Caco-2 (cell line): Measurements from ENCODE around the gene ENOSF1. TPM values are rescaled to one million over a fixed set of nuclear protein-coding genes. Genes with fewer than 3 reads are reported as not detected.

Experiments
- BruUV-seq: library from RNA; stranded (reverse); fragments of 400-500 nt; replicated peaks from 2 replicates; lab custom pipeline; 2021; lab: Mats Ljungman, UMichigan
- CTCF ChIA-PET: fragments of 300-600 bp; sonication (Branson Sonifier 250); formaldehyde crosslinking; loops from one replicate; lab custom pipeline; 2022; ENCODE audit warnings: antibody characterized with exemption; lab: Charles Lee
- POLR2A ChIA-PET: fragments of 300-600 bp; sonication (Branson Sonifier 250); formaldehyde crosslinking; loops from one replicate; lab custom pipeline; 2022; ENCODE audit warnings: antibody characterized with exemption; lab: Charles Lee
- DNase-seq, 2 experiments: peaks; one replicate each; pipeline versions ENCODE4 v3.0.0 to v3.0.0-alpha.2; 2020 to 2022
- H3K27me3 ChIP-seq: replicated peaks from 2 replicates; pipeline ENCODE4 v1.6.0; 2011; ENCODE audit warnings: low read length; ENCODE audit not compliant: control insufficient read depth, insufficient read depth
- H3K36me3 ChIP-seq: 2 replicates; pipeline ENCODE4 v1.5.1; 2011; ENCODE audit warnings: low read length; ENCODE audit not compliant: control insufficient read depth, insufficient read depth
- H3K4me1 ChIP-seq: fragments of 250-450 bp; sonication (Bioruptor Pico); 2 replicates; pipeline ENCODE4 v1.5.1; 2020; ENCODE audit warnings: mild to moderate bottlenecking
- H3K4me3 ChIP-seq: 2 replicates; pipeline ENCODE4 v1.5.1; 2011; ENCODE audit warnings: low read depth, mild to moderate bottlenecking, control low read depth, low read length
- H3K9me3 ChIP-seq: fragments of 250-450 bp; sonication (Bioruptor Pico); 2 replicates; pipeline ENCODE4 v1.5.1; 2020; ENCODE audit warnings: mild to moderate bottlenecking, moderate library complexity
- H3K27ac Mint-ChIP-seq: one replicate; pipeline ENCODE4 v1.8.0; 2022; ENCODE audit warnings: mixed read lengths; ENCODE audit not compliant: unreplicated experiment
- H3K27me3 Mint-ChIP-seq: one replicate; pipeline ENCODE4 v1.8.0; 2022; ENCODE audit warnings: mixed read lengths; ENCODE audit not compliant: insufficient read depth, unreplicated experiment
- H3K36me3 Mint-ChIP-seq: one replicate; pipeline ENCODE4 v1.8.0; 2022; ENCODE audit warnings: mild to moderate bottlenecking, mixed read lengths; ENCODE audit not compliant: insufficient read depth, unreplicated experiment
- H3K4me1 Mint-ChIP-seq: one replicate; pipeline ENCODE4 v1.8.0; 2022; ENCODE audit warnings: low read depth, mixed read lengths; ENCODE audit not compliant: unreplicated experiment
- H3K4me3 Mint-ChIP-seq: one replicate; pipeline ENCODE4 v1.8.0; 2022; ENCODE audit warnings: mild to moderate bottlenecking, moderate library complexity, mixed read lengths; ENCODE audit not compliant: unreplicated experiment
- H3K9me3 Mint-ChIP-seq: one replicate; pipeline ENCODE4 v1.8.0; 2022; ENCODE audit warnings: mixed read lengths; ENCODE audit not compliant: unreplicated experiment
- intact Hi-C: fragments of 100-400 bp; cut with micrococcal nuclease; formaldehyde crosslinking; loops from one replicate; pipeline ENCODE4 v1.10.0; 2022; ENCODE audit not compliant: unreplicated experiment
- total RNA-seq: library from RNA; stranded (reverse); gene quantifications from 2 replicates; pipeline ENCODE4 v1.2.3, GENCODE V29; 2022
- TF ChIP-seq, protein P1 (sequence below), 2 experiments: fragments of 200-600 bp in 1 of 2; IDR thresholded peaks; 1 replicate in 1 of 2; 2 replicates in 1 of 2; pipeline versions ENCODE4 v1.5.1 to v1.8.0; 2011 to 2022; ENCODE audit warnings: antibody characterized with exemption in 1 of 2, control low read depth in 1 of 2, inconsistent platforms in 1 of 2, low read depth in 1 of 2, low read length in 1 of 2, mild to moderate bottlenecking in 1 of 2, moderate library complexity in 1 of 2; ENCODE audit not compliant: insufficient read depth in 1 of 2, severe bottlenecking in 1 of 2, unreplicated experiment in 1 of 2

The ENOSF1 gene
- total RNA-seq, 1 experiment from 2014 or later: 114 TPM

DNA sequence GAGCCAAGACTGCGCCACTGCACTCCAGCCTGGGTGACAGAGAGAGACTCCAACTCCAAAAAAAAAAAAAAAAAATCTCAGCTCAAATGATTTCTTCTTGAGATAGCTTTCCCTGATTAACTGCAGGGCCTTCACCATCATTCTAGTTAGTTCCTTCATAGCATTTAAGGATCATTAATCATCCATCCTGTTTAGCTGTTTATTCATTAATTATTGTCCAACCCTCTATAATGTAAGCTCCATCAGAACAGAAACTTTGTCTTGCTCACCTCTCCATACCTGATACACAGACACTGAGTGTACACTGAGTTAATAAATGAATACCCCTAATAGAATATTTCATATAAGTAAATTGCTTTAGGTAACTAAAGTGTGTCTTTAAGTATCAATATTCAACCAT is 42.2 kb upstream of the ENOSF1 start:
- Mint-ChIP-seq H3K4me3 (no peak overlapping the region), H3K4me1 (peaks cover 8% of the 10 kb centered on the region), H3K9me3 (no peaks in the 10 kb centered on the region), H3K36me3 (peaks cover 7% of the 10 kb centered on the region), H3K27ac (no peak overlapping the region), H3K27me3 (no peaks in the 10 kb centered on the region)
- no peak for DNase-seq
- CTCF ChIA-PET: no interaction called here
- Histone ChIP-seq H3K9me3 (no peaks in the 10 kb centered on the region), H3K27me3 (no peaks in the 10 kb centered on the region), H3K36me3 (peaks cover 1% of the 10 kb centered on the region; the same call in 1 of the 2 replicates), H3K4me3 (no peak overlapping the region), H3K4me1 (peaks cover 9% of the 10 kb centered on the region)
- TF ChIP-seq, protein P1, sequence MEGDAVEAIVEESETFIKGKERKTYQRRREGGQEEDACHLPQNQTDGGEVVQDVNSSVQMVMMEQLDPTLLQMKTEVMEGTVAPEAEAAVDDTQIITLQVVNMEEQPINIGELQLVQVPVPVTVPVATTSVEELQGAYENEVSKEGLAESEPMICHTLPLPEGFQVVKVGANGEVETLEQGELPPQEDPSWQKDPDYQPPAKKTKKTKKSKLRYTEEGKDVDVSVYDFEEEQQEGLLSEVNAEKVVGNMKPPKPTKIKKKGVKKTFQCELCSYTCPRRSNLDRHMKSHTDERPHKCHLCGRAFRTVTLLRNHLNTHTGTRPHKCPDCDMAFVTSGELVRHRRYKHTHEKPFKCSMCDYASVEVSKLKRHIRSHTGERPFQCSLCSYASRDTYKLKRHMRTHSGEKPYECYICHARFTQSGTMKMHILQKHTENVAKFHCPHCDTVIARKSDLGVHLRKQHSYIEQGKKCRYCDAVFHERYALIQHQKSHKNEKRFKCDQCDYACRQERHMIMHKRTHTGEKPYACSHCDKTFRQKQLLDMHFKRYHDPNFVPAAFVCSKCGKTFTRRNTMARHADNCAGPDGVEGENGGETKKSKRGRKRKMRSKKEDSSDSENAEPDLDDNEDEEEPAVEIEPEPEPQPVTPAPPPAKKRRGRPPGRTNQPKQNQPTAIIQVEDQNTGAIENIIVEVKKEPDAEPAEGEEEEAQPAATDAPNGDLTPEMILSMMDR (IDR thresholded peaks at IDR 0.05; ENCODE audit: insufficient read depth in 1 of 2, low read depth in 1 of 2, low read length in 1 of 2, severe bottlenecking in 1 of 2, unreplicated experiment in 1 of 2): no peak
- POLR2A ChIA-PET: no interaction called here
- intact Hi-C loops: no loop called here
- no TSS peak for BruUV-seq

DNA sequence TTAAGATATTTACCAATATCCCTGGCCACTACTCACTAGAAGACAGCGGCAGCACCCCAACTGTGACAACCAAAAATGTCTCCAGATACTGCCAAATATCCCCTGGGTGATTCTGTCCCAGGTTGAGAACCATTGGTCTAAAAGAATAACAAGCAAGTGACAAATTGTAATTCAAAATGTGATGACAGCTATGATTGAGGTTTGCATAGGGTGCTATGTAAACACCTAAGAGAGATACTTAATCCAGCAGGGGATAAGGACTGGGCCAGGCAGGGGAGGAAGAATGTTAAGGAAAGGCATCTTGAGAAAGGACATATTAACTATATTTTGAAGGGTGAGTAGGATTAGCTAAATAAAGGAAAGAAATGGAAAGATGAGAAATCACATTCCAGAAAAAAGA is 38.0 kb upstream of the ENOSF1 start:
- Mint-ChIP-seq H3K9me3 (no peaks in the 10 kb centered on the region), H3K27ac (no peak overlapping the region), H3K4me1 (peaks cover 8% of the 10 kb centered on the region), H3K36me3 (peaks cover 15% of the 10 kb centered on the region), H3K27me3 (no peaks in the 10 kb centered on the region), H3K4me3 (no peak overlapping the region)
- H3K36me3 ChIP-seq: no peaks in the 10 kb centered on the region; the same call in none of the 2 replicates
- no peaks in the 10 kb centered on the region; the same call in 1 of the 2 replicates for H3K9me3 ChIP-seq
- POLR2A ChIA-PET: no interaction called here
- no peak overlapping the region for H3K4me3 ChIP-seq
- H3K4me1 ChIP-seq: peaks cover 9% of the 10 kb centered on the region
- intact Hi-C loops: no loop called here
- H3K27me3 ChIP-seq: no peaks in the 10 kb centered on the region
- DNase-seq: no peak
- no TSS peak for BruUV-seq
- CTCF ChIA-PET: no interaction called here
- TF ChIP-seq, protein P1 (IDR thresholded peaks at IDR 0.05; ENCODE audit: insufficient read depth in 1 of 2, low read depth in 1 of 2, low read length in 1 of 2, severe bottlenecking in 1 of 2, unreplicated experiment in 1 of 2): no peak

DNA sequence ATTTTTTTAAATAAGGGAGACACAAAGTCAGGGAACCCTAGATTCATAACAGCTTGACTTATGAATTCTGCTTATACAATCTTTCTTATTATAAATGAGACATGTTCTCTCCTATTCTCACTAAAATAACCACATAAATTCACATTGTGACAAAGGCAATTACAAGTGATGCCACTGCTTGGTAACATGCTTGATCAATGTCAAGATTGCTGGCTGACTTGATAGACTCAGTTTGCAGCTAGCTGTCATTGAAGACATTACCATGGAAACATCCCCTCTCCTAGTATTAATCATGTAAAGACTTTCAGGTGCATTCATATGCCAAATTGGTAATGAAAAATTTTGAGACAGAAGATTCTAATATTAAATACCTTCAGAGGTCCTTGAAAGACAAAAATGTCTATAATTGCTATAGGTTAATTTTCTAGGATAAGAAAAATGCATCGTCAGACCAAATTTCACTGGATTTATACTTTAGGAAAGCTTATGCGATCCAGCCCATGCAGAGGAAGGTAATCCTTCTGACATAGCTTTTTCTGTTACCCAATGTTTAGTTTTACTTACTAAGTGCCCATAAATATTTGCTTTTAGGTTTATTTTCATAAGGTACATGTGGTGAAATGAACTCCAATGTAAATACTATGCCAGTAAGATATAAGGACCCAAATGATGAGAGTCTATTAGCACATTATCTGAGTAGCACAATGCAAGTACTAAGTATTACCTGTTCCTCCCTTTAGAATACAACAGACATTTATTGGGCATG is 32.6 kb upstream of the ENOSF1 start:
- no peaks in the 10 kb centered on the region; the same call in 1 of the 2 replicates for H3K9me3 ChIP-seq
- Mint-ChIP-seq H3K4me3 (no peak overlapping the region), H3K27me3 (no peaks in the 10 kb centered on the region), H3K36me3 (peaks cover 35% of the 10 kb centered on the region), H3K9me3 (no peaks in the 10 kb centered on the region), H3K4me1 (no peaks in the 10 kb centered on the region), H3K27ac (no peak overlapping the region)
- TF ChIP-seq, protein P1 (IDR thresholded peaks at IDR 0.05; ENCODE audit: insufficient read depth in 1 of 2, low read depth in 1 of 2, low read length in 1 of 2, severe bottlenecking in 1 of 2, unreplicated experiment in 1 of 2): no peak
- H3K4me3 ChIP-seq: no peak overlapping the region
- H3K36me3 ChIP-seq: peaks cover 1% of the 10 kb centered on the region
- DNase-seq: no peak
- POLR2A ChIA-PET: no interaction called here
- intact Hi-C loops: no loop called here
- no peaks in the 10 kb centered on the region for H3K27me3 ChIP-seq
- BruUV-seq: no TSS peak
- CTCF ChIA-PET: no interaction called here
- H3K4me1 ChIP-seq: peaks cover under 1% of the 10 kb centered on the region; the same call in 1 of the 2 replicates
